HEK293 (cell line): Measurements from ENCODE around the gene KRT71.
"Not testable (repeated sequence)": the region's sequence is repeated elsewhere in the genome, so short reads cannot be mapped to it uniquely, and the experiment has no call there.

Source experiments
- CTCF ChIA-PET: fragments of 350-600 bp; formaldehyde crosslinking; extraction: SDS; loops from one replicate; lab custom pipeline; 2021; ENCODE audit warnings: antibody characterized with exemption; lab: Yijun Ruan, JAX
- POLR2A ChIA-PET: fragments of 300-600 bp; formaldehyde crosslinking; extraction: SDS; loops from one replicate; lab custom pipeline; 2020; ENCODE audit warnings: antibody characterized with exemption, inconsistent platforms; lab: Yijun Ruan, JAX
- H3K27ac ChIP-seq: fragments of 200-500 bp; sonication (Bioruptor generic); 2 replicates; pipeline ENCODE4 v1.5.1; 2014; ENCODE audit warnings: low read depth, low read length, control low read depth, inconsistent platforms; ENCODE audit errors: extremely low read depth
- H3K36me3 ChIP-seq, 2 experiments: fragments of 200-500 bp in 1 of 2; sonication (Bioruptor generic) in 1 of 2; 1 replicate in 1 of 2; 2 replicates in 1 of 2; pipeline ENCODE4 v1.5.1; 2014 to 2017; ENCODE audit warnings: inconsistent platforms in 2 of 2, low read length in 2 of 2; ENCODE audit not compliant: control insufficient read depth in 2 of 2, insufficient read depth in 1 of 2
- H3K4me1 ChIP-seq: fragments of 200-500 bp; sonication (Bioruptor generic); 2 replicates; pipeline ENCODE4 v1.5.1; 2014; ENCODE audit warnings: mild to moderate bottlenecking, low read length, inconsistent platforms; ENCODE audit not compliant: control insufficient read depth, insufficient read depth
- H3K4me3 ChIP-seq: 2 replicates; pipeline ENCODE4 v1.5.1; 2011; ENCODE audit warnings: low read depth, mild to moderate bottlenecking, control low read depth, low read length, moderate library complexity
- H3K9me3 ChIP-seq: fragments of 200-500 bp; sonication (Bioruptor generic); 2 replicates; pipeline ENCODE4 v1.5.1; 2014; ENCODE audit warnings: low read depth, low read length, inconsistent platforms; ENCODE audit not compliant: control insufficient read depth, insufficient read depth
- ATF2 ChIP-seq: fragments of 450-650 bp; formaldehyde crosslinking; IDR thresholded peaks from 2 replicates; pipeline ENCODE4 v1.5.1; 2016; ENCODE audit warnings: missing biosample characterization, missing genetic modification characterization, low read depth
- EGR2 ChIP-seq: fragments of 450-650 bp; formaldehyde crosslinking; IDR thresholded peaks from 2 replicates; pipeline ENCODE4 v1.5.1; 2016; ENCODE audit warnings: low read depth, missing biosample characterization, missing genetic modification characterization
- KLF10 ChIP-seq: fragments of 450-650 bp; IDR thresholded peaks from 2 replicates; pipeline ENCODE4 v1.5.1; 2018; ENCODE audit warnings: missing biosample characterization, mild to moderate bottlenecking, missing genetic modification characterization
- MZF1 ChIP-seq: fragments of 450-650 bp; formaldehyde crosslinking; IDR thresholded peaks from 2 replicates; pipeline ENCODE4 v1.5.1; 2017; ENCODE audit warnings: missing biosample characterization, missing genetic modification characterization, borderline replicate concordance
- ZBTB48 ChIP-seq: fragments of 450-650 bp; formaldehyde crosslinking; IDR thresholded peaks from 2 replicates; pipeline ENCODE4 v1.5.1; 2016; ENCODE audit warnings: missing biosample characterization, missing genetic modification characterization
- ZFHX2 ChIP-seq: fragments of 450-650 bp; formaldehyde crosslinking; conservative IDR thresholded peaks from 2 replicates; pipeline ENCODE4 v1.5.1; 2016; ENCODE audit warnings: missing biosample characterization, missing genetic modification characterization
- ZNF133 ChIP-seq: fragments of 450-650 bp; formaldehyde crosslinking; IDR thresholded peaks from 2 replicates; pipeline ENCODE4 v1.5.1; 2016; ENCODE audit warnings: missing biosample characterization, missing genetic modification characterization
- ZNF157 ChIP-seq: fragments of 450-650 bp; formaldehyde crosslinking; IDR thresholded peaks from 2 replicates; pipeline ENCODE4 v1.5.1; 2016; ENCODE audit warnings: missing biosample characterization, missing genetic modification characterization
- ZNF175 ChIP-seq: fragments of 450-650 bp; formaldehyde crosslinking; IDR thresholded peaks from 2 replicates; pipeline ENCODE4 v1.5.1; 2016; ENCODE audit warnings: missing biosample characterization, missing genetic modification characterization
- ZNF214 ChIP-seq: fragments of 450-650 bp; formaldehyde crosslinking; IDR thresholded peaks from 2 replicates; pipeline ENCODE4 v1.5.1; 2017; ENCODE audit warnings: missing biosample characterization, mild to moderate bottlenecking, missing genetic modification characterization, borderline replicate concordance
- ZNF248 ChIP-seq: fragments of 450-650 bp; formaldehyde crosslinking; IDR thresholded peaks from 2 replicates; pipeline ENCODE4 v1.5.1; 2017; ENCODE audit warnings: missing biosample characterization, missing genetic modification characterization
- ZNF366 ChIP-seq: fragments of 450-650 bp; formaldehyde crosslinking; conservative IDR thresholded peaks from 2 replicates; pipeline ENCODE4 v1.5.1; 2016; ENCODE audit warnings: missing biosample characterization, missing genetic modification characterization
- ZNF404 ChIP-seq: fragments of 450-650 bp; formaldehyde crosslinking; IDR thresholded peaks from 2 replicates; pipeline ENCODE4 v1.5.1; 2017; ENCODE audit warnings: missing biosample characterization, missing genetic modification characterization
- ZNF423 ChIP-seq: fragments of 450-650 bp; formaldehyde crosslinking; IDR thresholded peaks from 2 replicates; pipeline ENCODE4 v1.5.1; 2016; ENCODE audit warnings: missing biosample characterization, missing genetic modification characterization
- ZNF521 ChIP-seq: fragments of 450-650 bp; formaldehyde crosslinking; IDR thresholded peaks from 2 replicates; pipeline ENCODE4 v1.5.1; 2017; ENCODE audit warnings: missing biosample characterization, mild to moderate bottlenecking, missing genetic modification characterization
- ZNF530 ChIP-seq: fragments of 450-650 bp; formaldehyde crosslinking; IDR thresholded peaks from 2 replicates; pipeline ENCODE4 v1.5.1; 2016; ENCODE audit warnings: low read depth, missing biosample characterization, missing genetic modification characterization
- ZNF610 ChIP-seq: fragments of 450-650 bp; formaldehyde crosslinking; IDR thresholded peaks from 2 replicates; pipeline ENCODE4 v1.5.1; 2016; ENCODE audit warnings: missing biosample characterization, missing genetic modification characterization, borderline replicate concordance
- ZNF664 ChIP-seq: fragments of 450-650 bp; formaldehyde crosslinking; IDR thresholded peaks from 2 replicates; pipeline ENCODE4 v1.5.1; 2016; ENCODE audit warnings: missing biosample characterization, missing genetic modification characterization
- ZNF777 ChIP-seq: fragments of 450-650 bp; formaldehyde crosslinking; IDR thresholded peaks from 2 replicates; pipeline ENCODE4 v1.5.1; 2017; ENCODE audit warnings: missing biosample characterization, missing genetic modification characterization, borderline replicate concordance
- ZSCAN16 ChIP-seq: fragments of 450-650 bp; formaldehyde crosslinking; IDR thresholded peaks from 2 replicates; pipeline ENCODE4 v1.5.1; 2016; ENCODE audit warnings: missing biosample characterization, missing genetic modification characterization
- TF ChIP-seq, protein P1 (sequence below): fragments of 450-650 bp; formaldehyde crosslinking; IDR thresholded peaks from 2 replicates; pipeline ENCODE4 v1.5.1; 2016; ENCODE audit warnings: missing biosample characterization, missing genetic modification characterization

KRT71 gene

GRCh38 chr12:52502877-52503276 lies 50.1 kb downstream of the KRT71 start:
- CTCF ChIA-PET, result interaction anchor here (0.5 kb wide), 1 partner anchor 363 kb away, joined by 4 read pairs; no protein-coding TSS in a partner anchor
- POLR2A ChIA-PET, result no interaction called here
- H3K4me1 ChIP-seq, result no peaks in the 10 kb centered on the region; the same call in 1 of the 2 replicates
- H3K36me3 ChIP-seq, result no peaks in the 10 kb centered on the region
- no peak overlapping the region for H3K4me3 ChIP-seq
- no peak for TF ChIP-seq ZNF133 (tag by site-specific recombination)
- no peak for TF ChIP-seq ZNF423 (tag by site-specific recombination)
- TF ChIP-seq, protein P1, sequence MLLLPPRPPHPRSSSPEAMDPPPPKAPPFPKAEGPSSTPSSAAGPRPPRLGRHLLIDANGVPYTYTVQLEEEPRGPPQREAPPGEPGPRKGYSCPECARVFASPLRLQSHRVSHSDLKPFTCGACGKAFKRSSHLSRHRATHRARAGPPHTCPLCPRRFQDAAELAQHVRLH, result no peak
- no peak for TF ChIP-seq ZNF777 (tag by site-specific recombination)
- TF ChIP-seq ZNF157, result no peak
- TF ChIP-seq ZNF664 (tag by site-specific recombination), result no peak
- no peak for TF ChIP-seq ZSCAN16 (tag by site-specific recombination)
- no peak for TF ChIP-seq ZNF248 (tag by site-specific recombination)
- no peak for TF ChIP-seq MZF1 (tag by site-specific recombination)
- no peak for TF ChIP-seq ZNF175
- no peak for TF ChIP-seq ZNF214 (tag by site-specific recombination)
- no peak for TF ChIP-seq ATF2 (tag by site-specific recombination)
- no peak for TF ChIP-seq ZNF404 (tag by site-specific recombination)
- no peak for TF ChIP-seq ZNF530 (tag by site-specific recombination)
- TF ChIP-seq ZNF521, result no peak
- TF ChIP-seq ZNF610 (tag by site-specific recombination), result no peak
- H3K27ac ChIP-seq, result no peak overlapping the region
- no peaks in the 10 kb centered on the region for H3K9me3 ChIP-seq

GRCh38 chr12:52501490-52501889 lies 51.5 kb downstream of the KRT71 start:
- TF ChIP-seq KLF10 (tag by site-specific recombination) (no peak), ZNF366 (no peak), ZBTB48 (tag by site-specific recombination) (no peak), EGR2 (tag by site-specific recombination) (peak; percentile 49), ZFHX2 (peak; percentile 75)
- POLR2A ChIA-PET, result no interaction called here
- H3K27ac ChIP-seq, result no peak overlapping the region
- no peaks in the 10 kb centered on the region; the same call in 1 of the 2 replicates for H3K4me1 ChIP-seq
- CTCF ChIA-PET, result interaction anchor here (1.0 kb wide), 2 partner anchors 107 to 345 kb away, joined by 3 read pairs; no protein-coding TSS in a partner anchor
- no peak overlapping the region for H3K4me3 ChIP-seq
- H3K36me3 ChIP-seq, result no peaks in the 10 kb centered on the region
- no peaks in the 10 kb centered on the region for H3K9me3 ChIP-seq

- H3K4me1 ChIP-seq, H3K36me3 ChIP-seq, H3K9me3 ChIP-seq, POLR2A ChIA-PET, H3K4me3 ChIP-seq, H3K27ac ChIP-seq: not testable (repeated sequence)
- CTCF ChIA-PET, result interaction anchor here (0.6 to 1.0 kb wide), 2 partner anchors 106 to 348 kb away, joined by 3 to 6 read pairs; no protein-coding TSS in a partner anchor
Observed at GRCh38 chr12:52500574-52500973, 52.4 kb downstream of the KRT71 start.
